ENCODE data around the gene CTIF.

GRCh38 chr18:48904091-48904490 lies 365.3 kb downstream of the CTIF start:
- TF ChIP-seq, protein P1, sequence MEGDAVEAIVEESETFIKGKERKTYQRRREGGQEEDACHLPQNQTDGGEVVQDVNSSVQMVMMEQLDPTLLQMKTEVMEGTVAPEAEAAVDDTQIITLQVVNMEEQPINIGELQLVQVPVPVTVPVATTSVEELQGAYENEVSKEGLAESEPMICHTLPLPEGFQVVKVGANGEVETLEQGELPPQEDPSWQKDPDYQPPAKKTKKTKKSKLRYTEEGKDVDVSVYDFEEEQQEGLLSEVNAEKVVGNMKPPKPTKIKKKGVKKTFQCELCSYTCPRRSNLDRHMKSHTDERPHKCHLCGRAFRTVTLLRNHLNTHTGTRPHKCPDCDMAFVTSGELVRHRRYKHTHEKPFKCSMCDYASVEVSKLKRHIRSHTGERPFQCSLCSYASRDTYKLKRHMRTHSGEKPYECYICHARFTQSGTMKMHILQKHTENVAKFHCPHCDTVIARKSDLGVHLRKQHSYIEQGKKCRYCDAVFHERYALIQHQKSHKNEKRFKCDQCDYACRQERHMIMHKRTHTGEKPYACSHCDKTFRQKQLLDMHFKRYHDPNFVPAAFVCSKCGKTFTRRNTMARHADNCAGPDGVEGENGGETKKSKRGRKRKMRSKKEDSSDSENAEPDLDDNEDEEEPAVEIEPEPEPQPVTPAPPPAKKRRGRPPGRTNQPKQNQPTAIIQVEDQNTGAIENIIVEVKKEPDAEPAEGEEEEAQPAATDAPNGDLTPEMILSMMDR (IDR thresholded peaks at IDR 0.05; ENCODE audit: poor library complexity, severe bottlenecking): no peak
- TF ChIP-seq EZH2 (IDR thresholded peaks at IDR 0.05; ENCODE audit: borderline replicate concordance, insufficient read depth, low read length, poor library complexity, severe bottlenecking): no peak

All from neural cell (in vitro differentiated cells).